Hepatic stellate cell (primary cell): ENCODE results near the gene EIF3I.

Experiments
- DNase-seq: peaks from one replicate; pipeline ENCODE4 v3.0.0; 2011; ENCODE audit warnings: low spot score

Gene EIF3I

DNA sequence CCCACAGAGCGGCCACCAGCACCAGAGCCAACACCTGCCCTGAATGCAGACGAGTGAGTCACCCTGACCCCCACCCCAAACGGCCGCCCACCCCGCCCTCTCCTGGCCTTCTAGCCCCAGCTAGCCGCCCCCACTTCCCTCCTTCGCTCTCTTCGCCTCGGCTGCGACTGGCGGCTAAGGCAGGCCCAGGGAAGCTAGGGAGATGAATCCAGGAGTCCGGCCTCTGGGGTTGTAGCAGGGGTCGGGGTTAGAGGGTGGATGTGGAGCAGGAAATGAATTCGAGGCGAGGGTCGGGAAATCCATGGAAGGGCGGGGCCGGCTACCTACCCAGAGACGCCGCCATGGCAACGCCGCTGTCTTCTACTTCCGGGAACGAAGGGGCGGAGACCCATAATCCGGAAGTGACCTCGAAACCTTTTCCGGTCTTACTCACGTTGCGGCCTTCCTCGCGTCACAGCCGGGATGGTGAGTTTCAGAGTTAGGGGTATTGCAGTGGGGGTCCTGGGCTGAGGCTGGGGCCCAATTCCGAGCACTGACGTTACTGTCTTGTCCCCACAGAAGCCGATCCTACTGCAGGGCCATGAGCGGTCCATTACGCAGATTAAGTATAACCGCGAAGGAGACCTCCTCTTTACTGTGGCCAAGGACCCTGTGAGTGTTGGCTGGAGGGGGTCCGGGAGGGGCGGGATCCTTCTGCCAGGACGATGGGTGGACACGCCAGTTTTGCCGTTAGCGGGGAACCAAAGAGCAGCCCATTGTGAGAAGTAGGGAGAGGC lies at the start of gene EIF3I, which contains the start of gene TMEM234:
EIF3I (plus strand) TSS at position 428 of the 776 bp plus-strand sequence; CDS start at position 463, 35 bp downstream.
TMEM234 (minus strand) TSS at position 374 of the 776 bp plus-strand sequence; CDS start at position 343, 31 bp downstream.
- peak; percentile 94 for DNase-seq

- no peak for DNase-seq
These were observed 49.5 kb upstream of the EIF3I start for GRCh38 chr1:32172621-32173245.

- no peak for DNase-seq
These were observed 43.6 kb upstream of the EIF3I start for GRCh38 chr1:32178380-32179192.

DNA sequence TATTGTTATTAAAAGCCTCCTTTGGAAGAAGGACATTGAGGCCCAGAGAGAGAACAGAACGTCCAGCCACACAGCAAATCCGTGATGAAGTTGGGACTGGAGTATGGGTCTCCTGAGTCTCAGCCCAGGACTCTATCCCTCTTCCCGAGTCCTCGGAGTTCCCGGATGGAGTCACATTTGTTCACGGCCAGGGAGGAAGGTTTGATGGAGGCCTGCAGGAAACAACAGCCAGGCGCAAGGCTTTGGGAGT lies 43.1 kb upstream of the EIF3I start:
- no peak for DNase-seq

GRCh38 chr1:32179443-32180185 lies 42.6 kb upstream of the EIF3I start, which contains the start of gene TXLNA:
TSS of gene TXLNA (plus strand) at chr1:32179675. CDS start at chr1:32180346, 671 bp downstream.
- DNase-seq = peak; percentile 97

DNA sequence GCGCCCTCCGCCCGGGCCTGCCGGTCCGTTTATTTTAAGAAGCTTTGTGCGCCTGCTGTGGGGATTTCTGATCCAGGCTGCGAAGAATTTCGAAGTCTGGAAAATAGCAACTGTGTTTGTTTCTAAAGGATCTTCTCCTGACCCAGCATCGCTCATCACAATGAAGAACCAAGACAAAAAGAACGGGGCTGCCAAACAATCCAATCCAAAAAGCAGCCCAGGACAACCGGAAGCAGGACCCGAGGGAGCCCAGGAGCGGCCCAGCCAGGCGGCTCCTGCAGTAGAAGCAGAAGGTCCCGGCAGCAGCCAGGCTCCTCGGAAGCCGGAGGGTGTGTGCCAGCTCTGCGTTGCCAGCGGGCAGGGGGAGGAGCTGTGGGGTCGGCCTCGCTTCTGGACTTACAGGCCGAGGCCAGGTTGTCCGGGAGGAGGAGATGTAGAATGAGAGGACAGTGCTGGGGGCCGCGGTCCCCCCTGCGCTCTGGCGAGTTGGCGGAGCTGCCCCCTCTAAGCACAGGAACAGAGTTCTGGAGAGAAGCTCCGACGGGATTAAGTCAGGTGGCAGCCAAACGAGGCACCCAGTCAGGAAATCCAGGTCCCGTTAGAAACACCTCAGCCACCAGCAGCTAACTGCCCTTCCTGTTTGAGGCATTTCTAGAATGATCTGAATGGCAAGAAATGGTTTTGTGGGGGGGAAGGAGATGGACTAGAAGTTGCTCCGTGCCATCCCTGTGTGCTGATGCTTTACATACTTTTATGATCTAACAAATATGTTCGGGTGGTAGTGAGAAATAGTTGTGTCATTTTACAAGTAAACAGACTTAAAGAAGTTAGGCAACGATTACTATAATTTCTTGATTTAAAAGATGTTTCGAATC lies 41.8 kb upstream of the EIF3I start:
- DNase-seq = peak; percentile 64

DNA sequence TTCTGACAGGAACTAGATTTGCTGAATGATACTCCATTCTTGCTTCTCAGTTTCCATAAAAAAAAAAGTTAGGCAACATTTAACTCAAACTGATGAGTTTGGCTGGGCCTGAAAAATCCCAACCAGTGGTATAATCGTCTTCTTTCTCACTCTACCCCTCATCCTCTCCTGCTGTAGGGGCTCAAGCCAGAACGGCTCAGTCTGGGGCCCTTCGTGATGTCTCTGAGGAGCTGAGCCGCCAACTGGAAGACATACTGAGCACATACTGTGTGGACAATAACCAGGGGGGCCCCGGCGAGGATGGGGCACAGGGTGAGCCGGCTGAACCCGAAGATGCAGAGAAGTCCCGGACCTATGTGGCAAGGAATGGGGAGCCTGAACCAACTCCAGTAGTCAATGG lies 41.1 kb upstream of the EIF3I start:
- no peak for DNase-seq

DNA sequence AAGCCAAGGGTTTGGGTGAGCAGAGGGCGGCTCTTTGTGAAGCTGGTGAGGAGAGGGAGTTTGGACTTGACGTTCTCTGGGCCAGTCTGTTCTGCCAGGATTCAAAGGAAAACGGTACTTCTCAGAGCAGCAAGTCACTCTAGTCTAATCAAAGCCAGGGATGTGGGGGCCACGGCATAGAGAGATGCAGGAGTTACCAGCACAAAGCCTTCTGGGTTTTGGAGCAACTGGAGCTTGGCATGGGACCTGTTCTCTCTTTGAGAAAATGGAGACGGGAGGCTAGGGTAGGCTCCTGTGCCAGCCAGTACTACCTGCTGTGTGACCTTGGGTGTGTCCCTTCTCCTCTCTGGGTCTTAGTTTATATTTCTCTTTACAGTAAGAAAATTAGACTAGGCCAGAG lies 40.6 kb upstream of the EIF3I start:
- no peak for DNase-seq

- no peak for DNase-seq
These were observed 40.1 kb upstream of the EIF3I start for GRCh38 chr1:32182060-32182459.

GRCh38 chr1:32184650-32185049 lies 37.6 kb upstream of the EIF3I start:
- DNase-seq = no peak

DNA sequence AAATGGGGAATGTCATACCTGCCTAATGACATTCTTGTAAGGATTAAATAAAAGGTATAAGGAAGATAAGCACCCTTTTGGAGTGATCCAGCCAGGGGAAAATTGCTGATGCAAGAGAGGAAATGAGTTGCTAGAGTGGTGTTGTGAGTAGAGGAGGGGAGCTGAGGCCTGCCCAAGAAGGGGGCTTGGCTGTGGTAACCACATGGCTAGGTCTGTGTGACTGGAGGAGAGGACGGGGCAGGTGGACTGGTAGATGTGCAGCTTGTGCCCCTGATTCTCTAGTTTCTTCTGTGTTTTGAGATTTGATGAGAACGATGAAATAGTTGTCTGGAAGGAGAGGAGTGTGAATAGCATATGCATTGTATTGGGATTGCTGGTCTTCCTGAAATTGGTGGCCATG lies 36.1 kb upstream of the EIF3I start:
- no peak for DNase-seq

DNA sequence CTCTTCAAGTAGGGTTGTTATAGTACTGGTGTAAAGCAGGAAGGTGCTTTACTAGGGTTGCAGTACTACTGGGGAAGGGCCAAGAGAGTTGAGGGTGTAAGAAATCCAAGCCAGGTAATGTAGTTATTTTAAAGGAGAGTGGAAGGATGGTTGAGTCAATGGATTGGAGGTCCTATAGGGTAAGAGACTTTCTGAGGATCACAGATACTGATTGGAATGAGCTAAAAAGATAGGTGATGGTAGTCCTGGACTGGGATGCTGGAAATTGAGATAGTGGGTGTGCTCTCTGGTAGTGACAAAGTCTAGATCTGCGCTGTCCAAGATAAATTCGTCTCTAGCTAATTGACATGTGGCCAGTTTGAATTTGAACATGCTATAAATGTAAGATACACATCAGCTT lies 35.7 kb upstream of the EIF3I start:
- no peak for DNase-seq

GRCh38 chr1:32187850-32188249 lies 34.4 kb upstream of the EIF3I start:
- no peak for DNase-seq

DNA sequence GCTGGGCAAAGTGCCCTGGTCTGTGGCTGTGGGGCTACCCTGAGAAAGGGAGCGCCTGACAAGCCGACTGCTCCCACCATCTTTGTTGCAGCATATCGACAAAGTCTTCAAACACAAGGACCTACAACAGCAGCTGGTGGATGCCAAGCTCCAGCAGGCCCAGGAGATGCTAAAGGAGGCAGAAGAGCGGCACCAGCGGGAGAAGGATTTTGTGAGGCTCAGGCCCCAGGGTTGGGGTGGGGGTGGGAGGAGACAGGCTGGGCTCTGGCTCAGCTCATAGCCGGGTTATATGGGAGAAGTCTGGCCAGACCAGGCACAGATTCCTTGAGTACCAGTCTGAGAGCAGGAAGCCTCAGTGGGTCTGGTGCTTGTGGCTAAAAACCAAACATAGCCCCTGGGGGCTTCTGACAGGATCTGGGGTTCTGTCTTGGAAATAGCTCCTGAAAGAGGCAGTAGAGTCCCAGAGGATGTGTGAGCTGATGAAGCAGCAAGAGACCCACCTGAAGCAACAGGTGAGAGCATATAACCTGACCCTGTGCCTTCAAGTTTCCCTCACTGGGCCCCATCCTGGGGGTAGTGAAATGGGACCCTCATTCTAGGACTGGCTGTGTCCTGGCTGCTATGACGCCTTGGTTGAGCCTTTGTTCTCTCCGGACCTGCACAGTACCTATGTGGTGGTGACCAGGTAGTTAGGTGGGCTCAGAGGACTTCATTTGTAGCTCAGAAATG lies 29.8 kb upstream of the EIF3I start:
- no peak for DNase-seq

GRCh38 chr1:32194984-32195383 lies 27.2 kb upstream of the EIF3I start:
- no peak for DNase-seq

DNA sequence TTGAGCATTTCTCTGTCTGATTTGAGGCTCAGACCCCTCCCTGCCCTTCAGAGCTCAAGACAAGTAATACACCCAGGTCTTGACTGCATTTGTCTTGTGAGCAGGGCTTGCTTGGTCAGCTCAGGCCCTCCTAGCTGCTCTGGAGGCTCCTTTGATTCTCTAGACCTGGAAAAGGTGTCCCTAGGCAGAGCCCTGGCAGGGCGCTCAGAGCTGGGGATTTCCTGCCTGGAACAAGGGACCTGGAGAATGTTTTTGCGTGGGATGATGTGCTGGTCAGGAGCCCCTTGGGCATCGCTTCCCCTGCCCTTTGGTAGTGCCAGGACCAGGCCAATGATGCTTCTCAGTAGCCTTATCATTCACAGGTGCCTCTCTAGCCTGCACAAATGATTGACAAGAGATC lies 26.7 kb upstream of the EIF3I start:
- no peak for DNase-seq

- no peak for DNase-seq
These were observed 26.0 kb upstream of the EIF3I start for GRCh38 chr1:32195972-32196823.

DNA sequence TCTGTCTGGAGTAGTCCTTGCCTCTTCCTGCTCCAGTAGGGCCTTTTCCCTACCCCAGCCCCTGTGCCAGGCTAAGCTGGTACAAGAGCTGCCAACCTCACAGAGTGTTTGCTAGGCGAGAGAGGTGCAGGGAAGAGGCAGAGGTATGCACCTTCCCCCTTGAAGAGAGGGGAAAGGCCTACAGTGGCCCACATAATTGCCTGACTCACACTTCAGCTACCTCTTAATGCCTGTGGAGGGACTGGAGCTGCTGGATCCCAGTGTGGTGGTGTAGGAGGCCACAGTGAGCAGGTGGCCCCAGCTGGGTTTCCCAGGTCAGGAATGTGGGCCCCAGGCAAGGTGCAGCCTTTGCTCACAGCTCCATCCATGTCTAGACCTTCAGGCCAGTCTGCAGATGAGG lies 25.1 kb upstream of the EIF3I start:
- no peak for DNase-seq

- DNase-seq = no peak
These were observed 24.4 kb upstream of the EIF3I start for GRCh38 chr1:32197837-32198236.
